ENCODE results near the gene TTC21A.

DNA sequence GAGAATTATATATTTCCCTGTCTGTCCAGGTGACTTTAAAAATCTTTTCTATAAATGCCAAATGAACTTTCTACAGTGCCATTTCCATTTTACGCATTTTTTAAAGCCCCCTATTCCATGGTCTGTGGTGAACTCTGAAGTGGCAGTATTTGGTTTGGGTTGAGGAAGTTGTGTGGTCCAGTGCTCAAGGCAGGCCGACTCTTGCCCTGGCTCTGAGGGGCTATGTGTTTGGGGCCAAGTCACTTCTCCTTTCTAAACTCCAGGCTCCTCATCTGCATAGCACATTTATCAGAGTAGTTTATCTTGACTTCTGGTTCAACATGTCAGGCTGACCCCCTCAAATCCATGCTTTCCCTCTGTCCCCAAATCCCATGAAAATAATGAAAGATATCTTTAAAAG lies 14.1 kb downstream of the TTC21A start:
- no peak for TF ChIP-seq CTCF (IDR thresholded peaks at IDR 0.05; ENCODE audit: insufficient read depth, low read length, poor library complexity, severe bottlenecking)
- TF ChIP-seq EZH2phosphoT487 (conservative IDR thresholded peaks at IDR 0.05; ENCODE audit: low read length), result no peak
